T-helper 1 cell treated with Interleukin-12 subunit alpha and Interleukin-12 subunit beta and Interleukin-4 antibody, amounts not matched to agents 30 μg/mL and 1 μg/mL, for 36 hours (primary cell): ENCODE measurements around the gene SOX15.

Experiments
- H3K27ac Mint-ChIP-seq: one replicate; pipeline ENCODE4 v1.8.0; 2021; ENCODE audit warnings: mild to moderate bottlenecking, mixed read lengths
- H3K27me3 Mint-ChIP-seq: one replicate; pipeline ENCODE4 v1.8.0; 2021; ENCODE audit warnings: low read depth, mixed read lengths
- H3K36me3 Mint-ChIP-seq: one replicate; pipeline ENCODE4 v1.8.0; 2021; ENCODE audit warnings: low read depth, mixed read lengths
- H3K4me1 Mint-ChIP-seq: one replicate; pipeline ENCODE4 v1.8.0; 2021; ENCODE audit warnings: low read depth, mixed read lengths
- H3K4me3 Mint-ChIP-seq: one replicate; pipeline ENCODE4 v1.8.0; 2021; ENCODE audit warnings: mild to moderate bottlenecking, moderate library complexity, mixed read lengths
- H3K9me3 Mint-ChIP-seq: one replicate; pipeline ENCODE4 v1.8.0; 2021; ENCODE audit warnings: mixed read lengths

The SOX15 gene

GRCh38 chr17:7587420-7588151 lies 2.3 kb downstream of the SOX15 start:
- Mint-ChIP-seq H3K9me3 (no peaks in the 10 kb centered on the region), H3K27me3 (no peaks in the 10 kb centered on the region), H3K36me3 (peaks cover 25% of the 10 kb centered on the region), H3K4me3 (no peak overlapping the region), H3K4me1 (peaks cover 17% of the 10 kb centered on the region), H3K27ac (no peak overlapping the region)

GRCh38 chr17:7586673-7587419 lies 3.0 kb downstream of the SOX15 start:
- Mint-ChIP-seq H3K4me3 (no peak overlapping the region), H3K36me3 (peaks cover 25% of the 10 kb centered on the region), H3K27me3 (no peaks in the 10 kb centered on the region), H3K27ac (no peak overlapping the region), H3K9me3 (no peaks in the 10 kb centered on the region), H3K4me1 (peaks cover 19% of the 10 kb centered on the region)

GRCh38 chr17:7583253-7584109 lies 6.4 kb downstream of the SOX15 start, which contains the start of gene MPDU1:
TSS of gene MPDU1 (plus strand) at chr17:7583852. CDS start at chr17:7583863, 11 bp downstream.
- H3K9me3 Mint-ChIP-seq: no peaks in the 10 kb centered on the region
- peaks cover 36% of the 10 kb centered on the region for H3K36me3 Mint-ChIP-seq
- peaks cover 41% of the 10 kb centered on the region for H3K4me1 Mint-ChIP-seq
- H3K27me3 Mint-ChIP-seq: no peaks in the 10 kb centered on the region
- peak within 1 kb of the TSS; percentile 96 for H3K4me3 Mint-ChIP-seq
- H3K27ac Mint-ChIP-seq: peak within 1 kb of the TSS; percentile 99

GRCh38 chr17:7582396-7583252 lies 7.3 kb downstream of the SOX15 start:
- Mint-ChIP-seq H3K27ac (peak overlapping the region; percentile 62), H3K4me1 (peaks cover 47% of the 10 kb centered on the region), H3K9me3 (no peaks in the 10 kb centered on the region), H3K4me3 (peak overlapping the region; percentile 96), H3K27me3 (no peaks in the 10 kb centered on the region), H3K36me3 (peaks cover 38% of the 10 kb centered on the region)

- peaks cover 56% of the 10 kb centered on the region for H3K4me1 Mint-ChIP-seq
- H3K27ac Mint-ChIP-seq: peak overlapping the region; percentile 87
- peaks cover 48% of the 10 kb centered on the region for H3K36me3 Mint-ChIP-seq
- H3K9me3 Mint-ChIP-seq: no peaks in the 10 kb centered on the region
- no peaks in the 10 kb centered on the region for H3K27me3 Mint-ChIP-seq
- peak overlapping the region; percentile 56 for H3K4me3 Mint-ChIP-seq
These were observed 9.0 kb downstream of the SOX15 start for GRCh38 chr17:7580604-7581575.

- H3K36me3 Mint-ChIP-seq: peaks cover 55% of the 10 kb centered on the region
- H3K4me1 Mint-ChIP-seq: peaks cover 56% of the 10 kb centered on the region
- peak overlapping the region; percentile 87 for H3K27ac Mint-ChIP-seq
- H3K9me3 Mint-ChIP-seq: no peaks in the 10 kb centered on the region
- H3K27me3 Mint-ChIP-seq: no peaks in the 10 kb centered on the region
- peak overlapping the region; percentile 14 for H3K4me3 Mint-ChIP-seq
These were observed 9.9 kb downstream of the SOX15 start for GRCh38 chr17:7579834-7580603.

- peaks cover 60% of the 10 kb centered on the region for H3K4me1 Mint-ChIP-seq
- peak within 1 kb of the TSS; percentile 64 for H3K4me3 Mint-ChIP-seq
- peaks cover 61% of the 10 kb centered on the region for H3K36me3 Mint-ChIP-seq
- no peaks in the 10 kb centered on the region for H3K9me3 Mint-ChIP-seq
- H3K27me3 Mint-ChIP-seq: no peaks in the 10 kb centered on the region
- peak within 1 kb of the TSS; percentile 87 for H3K27ac Mint-ChIP-seq
These were observed 10.7 kb downstream of the SOX15 start, which contains the start of gene CD68 for GRCh38 chr17:7579001-7579833. TSS of gene CD68 (plus strand) at chr17:7579638. CDS start at chr17:7579678, 40 bp downstream.

GRCh38 chr17:7577327-7578199 lies 12.3 kb downstream of the SOX15 start:
- H3K36me3 Mint-ChIP-seq: peaks cover 70% of the 10 kb centered on the region
- H3K4me1 Mint-ChIP-seq: peaks cover 58% of the 10 kb centered on the region
- H3K27ac Mint-ChIP-seq: peak overlapping the region; percentile 38
- no peaks in the 10 kb centered on the region for H3K27me3 Mint-ChIP-seq
- H3K9me3 Mint-ChIP-seq: no peaks in the 10 kb centered on the region
- H3K4me3 Mint-ChIP-seq: peak overlapping the region; percentile 12

GRCh38 chr17:7576432-7576937 lies 13.4 kb downstream of the SOX15 start:
- no peaks in the 10 kb centered on the region for H3K27me3 Mint-ChIP-seq
- H3K27ac Mint-ChIP-seq: peak overlapping the region; percentile 57
- peak overlapping the region; percentile 28 for H3K4me3 Mint-ChIP-seq
- H3K36me3 Mint-ChIP-seq: peaks cover 73% of the 10 kb centered on the region
- H3K9me3 Mint-ChIP-seq: no peaks in the 10 kb centered on the region
- H3K4me1 Mint-ChIP-seq: peaks cover 59% of the 10 kb centered on the region

GRCh38 chr17:7575959-7576358 lies 13.9 kb downstream of the SOX15 start:
- H3K36me3 Mint-ChIP-seq: peaks cover 71% of the 10 kb centered on the region
- H3K27ac Mint-ChIP-seq: no peak overlapping the region
- peak overlapping the region; percentile 95 for H3K4me3 Mint-ChIP-seq
- peaks cover 60% of the 10 kb centered on the region for H3K4me1 Mint-ChIP-seq
- H3K27me3 Mint-ChIP-seq: no peaks in the 10 kb centered on the region
- no peaks in the 10 kb centered on the region for H3K9me3 Mint-ChIP-seq

- Mint-ChIP-seq H3K36me3 (peaks cover 69% of the 10 kb centered on the region), H3K4me1 (peaks cover 58% of the 10 kb centered on the region), H3K4me3 (peak overlapping the region; percentile 95), H3K27ac (no peak overlapping the region), H3K27me3 (no peaks in the 10 kb centered on the region), H3K9me3 (no peaks in the 10 kb centered on the region)
These were observed 14.4 kb downstream of the SOX15 start for GRCh38 chr17:7575481-7575883.
